PFSK-1 (cell line): ENCODE results near the gene SCNN1G.

Experiments
- FOXP2 ChIP-seq: optimal IDR thresholded peaks from 2 replicates; pipeline ENCODE3; 2011; ENCODE audit warnings: borderline replicate concordance, control low read depth, inconsistent platforms; ENCODE audit not compliant: insufficient read depth; ENCODE audit errors: extremely low read length, extremely low read depth
- POLR2AphosphoS5 ChIP-seq: IDR thresholded peaks from 2 replicates; pipeline ENCODE4 v1.6.1; 2012; ENCODE audit warnings: low read depth, mild to moderate bottlenecking, control low read depth, low read length, moderate library complexity
- SIN3A ChIP-seq: IDR thresholded peaks from 2 replicates; pipeline ENCODE4 v1.6.1; 2012; ENCODE audit warnings: mild to moderate bottlenecking, low read length, moderate library complexity, borderline replicate concordance; ENCODE audit not compliant: insufficient read depth
- TAF1 ChIP-seq: IDR thresholded peaks from 2 replicates; pipeline ENCODE4 v1.6.1; 2012; ENCODE audit warnings: low read length, control low read depth, borderline replicate concordance; ENCODE audit not compliant: insufficient read depth
- TF ChIP-seq, protein P1 (sequence below), 2 experiments: IDR thresholded peaks; 2 replicates each; pipeline versions ENCODE4 v1.6.1 to v1.8.0; 2011 to 2012; ENCODE audit warnings: low read depth in 2 of 2, low read length in 2 of 2, control low read depth in 1 of 2, inconsistent platforms in 1 of 2, mild to moderate bottlenecking in 1 of 2, moderate library complexity in 1 of 2; ENCODE audit not compliant: insufficient read depth in 1 of 2

The SCNN1G gene

DNA sequence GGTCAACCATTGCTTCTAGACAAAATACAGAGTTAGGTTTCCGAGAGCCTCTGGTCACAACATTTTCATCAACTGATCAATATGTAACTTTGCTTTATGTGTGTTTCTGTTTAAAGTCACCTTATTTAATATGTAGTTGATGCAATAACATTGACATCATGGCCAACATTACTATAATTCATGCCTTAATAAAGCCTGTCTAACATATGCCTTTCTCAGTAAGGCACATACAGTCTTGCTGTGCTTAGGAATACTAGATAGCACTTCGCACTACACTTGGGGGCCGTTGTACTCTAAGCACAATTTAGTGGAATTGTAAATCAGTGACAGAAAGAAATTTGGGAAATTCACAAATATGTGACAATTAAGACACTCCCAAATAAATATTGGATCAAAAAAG lies 9.6 kb upstream of the SCNN1G start:
- TF ChIP-seq POLR2AphosphoS5: no peak
- no peak for TF ChIP-seq TAF1
- TF ChIP-seq FOXP2: no peak
- TF ChIP-seq, protein P1, sequence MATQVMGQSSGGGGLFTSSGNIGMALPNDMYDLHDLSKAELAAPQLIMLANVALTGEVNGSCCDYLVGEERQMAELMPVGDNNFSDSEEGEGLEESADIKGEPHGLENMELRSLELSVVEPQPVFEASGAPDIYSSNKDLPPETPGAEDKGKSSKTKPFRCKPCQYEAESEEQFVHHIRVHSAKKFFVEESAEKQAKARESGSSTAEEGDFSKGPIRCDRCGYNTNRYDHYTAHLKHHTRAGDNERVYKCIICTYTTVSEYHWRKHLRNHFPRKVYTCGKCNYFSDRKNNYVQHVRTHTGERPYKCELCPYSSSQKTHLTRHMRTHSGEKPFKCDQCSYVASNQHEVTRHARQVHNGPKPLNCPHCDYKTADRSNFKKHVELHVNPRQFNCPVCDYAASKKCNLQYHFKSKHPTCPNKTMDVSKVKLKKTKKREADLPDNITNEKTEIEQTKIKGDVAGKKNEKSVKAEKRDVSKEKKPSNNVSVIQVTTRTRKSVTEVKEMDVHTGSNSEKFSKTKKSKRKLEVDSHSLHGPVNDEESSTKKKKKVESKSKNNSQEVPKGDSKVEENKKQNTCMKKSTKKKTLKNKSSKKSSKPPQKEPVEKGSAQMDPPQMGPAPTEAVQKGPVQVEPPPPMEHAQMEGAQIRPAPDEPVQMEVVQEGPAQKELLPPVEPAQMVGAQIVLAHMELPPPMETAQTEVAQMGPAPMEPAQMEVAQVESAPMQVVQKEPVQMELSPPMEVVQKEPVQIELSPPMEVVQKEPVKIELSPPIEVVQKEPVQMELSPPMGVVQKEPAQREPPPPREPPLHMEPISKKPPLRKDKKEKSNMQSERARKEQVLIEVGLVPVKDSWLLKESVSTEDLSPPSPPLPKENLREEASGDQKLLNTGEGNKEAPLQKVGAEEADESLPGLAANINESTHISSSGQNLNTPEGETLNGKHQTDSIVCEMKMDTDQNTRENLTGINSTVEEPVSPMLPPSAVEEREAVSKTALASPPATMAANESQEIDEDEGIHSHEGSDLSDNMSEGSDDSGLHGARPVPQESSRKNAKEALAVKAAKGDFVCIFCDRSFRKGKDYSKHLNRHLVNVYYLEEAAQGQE (IDR thresholded peaks at IDR 0.05; ENCODE audit: insufficient read depth in 1 of 2, low read depth in 2 of 2, low read length in 2 of 2): no peak
- TF ChIP-seq SIN3A: no peak

DNA sequence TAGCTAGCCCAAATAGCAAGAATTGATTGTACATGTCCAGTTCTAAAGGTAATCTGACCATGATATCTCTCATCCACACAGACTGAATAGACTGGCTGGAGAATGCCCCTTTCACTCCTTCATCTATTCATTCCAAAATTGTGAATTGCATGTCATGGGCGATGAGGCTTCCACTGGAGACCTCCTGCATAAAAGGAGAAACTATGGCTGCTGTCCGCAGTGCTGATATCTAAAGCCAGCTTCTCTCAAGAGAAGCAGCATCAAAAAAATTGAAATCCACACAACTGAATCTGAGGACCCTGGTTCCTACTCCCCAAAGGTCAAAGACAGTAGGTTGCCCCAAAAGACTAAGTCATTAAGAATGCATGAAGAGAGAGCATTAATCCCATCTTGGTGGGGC lies 7.9 kb upstream of the SCNN1G start:
- TF ChIP-seq SIN3A: no peak
- TF ChIP-seq, protein P1 (IDR thresholded peaks at IDR 0.05; ENCODE audit: insufficient read depth in 1 of 2, low read depth in 2 of 2, low read length in 2 of 2): peak; percentile 84 to 97
- no peak for TF ChIP-seq TAF1
- TF ChIP-seq FOXP2: no peak
- no peak for TF ChIP-seq POLR2AphosphoS5

DNA sequence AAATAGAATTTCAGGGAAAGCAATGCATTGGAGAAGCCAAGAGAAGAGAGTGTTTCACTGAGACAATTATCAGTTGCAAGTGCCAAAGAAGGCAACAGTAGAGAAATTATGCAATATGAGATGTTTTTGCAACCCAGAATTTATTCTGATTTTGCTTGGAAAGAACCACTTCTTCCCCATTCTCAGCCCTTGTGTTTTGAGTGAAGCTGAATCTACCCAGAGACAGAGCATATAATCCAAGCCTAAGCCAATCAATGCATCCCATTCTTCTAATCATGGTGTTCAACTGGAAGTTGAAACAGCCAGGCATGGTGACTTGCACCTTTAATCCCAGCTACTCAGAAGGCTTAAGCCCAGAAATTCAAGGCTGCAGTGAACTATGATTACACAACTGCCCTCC lies 6.9 kb upstream of the SCNN1G start:
- TF ChIP-seq, protein P1 (IDR thresholded peaks at IDR 0.05; ENCODE audit: insufficient read depth in 1 of 2, low read depth in 2 of 2, low read length in 2 of 2): no peak
- TF ChIP-seq FOXP2: no peak
- TF ChIP-seq POLR2AphosphoS5: no peak
- TF ChIP-seq TAF1: no peak
- TF ChIP-seq SIN3A: no peak

DNA sequence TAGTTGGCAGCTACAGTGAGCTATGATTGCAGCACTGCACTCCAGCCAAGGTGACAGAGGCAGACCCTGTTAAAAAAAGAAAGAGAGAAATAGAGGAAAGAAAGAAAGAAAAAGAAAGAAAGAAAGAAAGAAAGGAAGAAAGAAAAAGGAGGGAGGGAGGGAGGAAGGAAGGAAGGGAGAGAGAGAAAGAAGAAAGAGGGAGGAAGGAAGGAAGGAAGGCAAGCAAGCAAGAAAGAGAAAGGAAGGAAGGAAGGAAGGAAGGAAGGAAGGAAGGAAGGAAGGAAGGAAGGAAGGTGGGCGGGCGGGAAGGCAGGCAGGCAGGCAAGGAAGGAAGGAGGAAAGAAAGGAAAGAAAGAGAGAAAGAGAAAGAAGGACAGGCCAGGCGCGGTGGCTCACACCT lies 1.0 kb upstream of the SCNN1G start:
- no peak for TF ChIP-seq TAF1

DNA sequence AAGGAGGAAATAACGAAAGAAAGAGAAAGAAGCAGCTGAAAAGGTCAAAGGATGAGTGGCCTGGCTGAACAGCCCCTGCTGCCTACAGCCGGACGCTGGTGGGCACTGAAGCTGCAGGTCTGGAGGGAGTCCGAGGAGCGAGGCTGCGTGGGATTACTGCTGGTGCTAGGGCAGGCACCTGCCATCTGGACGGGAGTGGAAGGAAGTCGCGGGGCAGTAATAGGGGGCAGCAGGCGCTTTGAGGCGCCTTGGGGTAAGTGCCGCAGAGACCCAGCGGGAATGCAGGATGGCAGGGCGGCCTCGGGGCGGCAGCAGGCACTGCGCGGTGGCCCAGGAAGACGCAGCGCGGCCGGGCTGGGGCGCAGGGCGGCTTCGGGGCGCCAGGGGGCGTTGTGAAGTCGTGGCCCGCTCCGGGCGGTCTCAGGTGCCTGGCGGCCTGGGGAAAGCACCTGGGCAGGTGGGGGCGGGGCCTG lies 303 bp upstream of the SCNN1G start:
- peak; percentile 27 for TF ChIP-seq FOXP2
- no peak for TF ChIP-seq TAF1
- TF ChIP-seq POLR2AphosphoS5: no peak
- TF ChIP-seq, protein P1 (IDR thresholded peaks at IDR 0.05; ENCODE audit: insufficient read depth in 1 of 2, low read depth in 2 of 2, low read length in 2 of 2): no peak
